ENCODE data around the gene ADRA2C.

DNA sequence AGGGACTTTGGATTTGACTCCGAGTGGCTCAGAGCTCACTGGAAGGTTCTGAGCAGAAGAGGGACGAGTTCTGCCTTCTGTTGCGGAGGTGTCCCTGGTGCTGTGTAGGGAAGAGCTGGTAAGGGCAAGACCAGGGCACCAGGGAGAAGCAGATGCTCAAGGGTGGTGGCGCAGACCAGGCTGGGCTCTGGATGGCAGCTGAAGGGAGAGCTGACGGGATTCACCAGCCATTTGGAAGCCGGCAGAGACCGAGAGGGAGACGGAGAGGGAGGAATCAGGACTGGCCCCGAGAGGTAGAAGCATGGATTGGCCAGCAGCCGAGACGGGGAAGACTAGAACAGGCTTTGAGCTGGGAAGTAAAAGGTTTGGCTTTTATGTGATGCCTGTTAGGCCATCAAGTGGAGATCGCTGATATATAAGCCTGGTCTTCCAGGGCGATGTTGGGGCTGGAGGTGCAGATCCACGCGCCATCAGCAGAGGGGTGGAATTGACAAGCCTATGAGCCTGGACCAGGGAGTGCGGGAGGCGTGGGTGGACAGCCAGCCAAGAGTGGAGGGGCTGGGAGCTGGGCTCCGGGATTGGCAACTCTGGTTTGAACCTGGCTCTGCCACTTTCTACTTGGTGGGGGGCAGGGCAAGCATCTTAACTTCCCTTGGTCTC is 43.4 kb downstream of the ADRA2C start:
- TF ChIP-seq, protein P1, sequence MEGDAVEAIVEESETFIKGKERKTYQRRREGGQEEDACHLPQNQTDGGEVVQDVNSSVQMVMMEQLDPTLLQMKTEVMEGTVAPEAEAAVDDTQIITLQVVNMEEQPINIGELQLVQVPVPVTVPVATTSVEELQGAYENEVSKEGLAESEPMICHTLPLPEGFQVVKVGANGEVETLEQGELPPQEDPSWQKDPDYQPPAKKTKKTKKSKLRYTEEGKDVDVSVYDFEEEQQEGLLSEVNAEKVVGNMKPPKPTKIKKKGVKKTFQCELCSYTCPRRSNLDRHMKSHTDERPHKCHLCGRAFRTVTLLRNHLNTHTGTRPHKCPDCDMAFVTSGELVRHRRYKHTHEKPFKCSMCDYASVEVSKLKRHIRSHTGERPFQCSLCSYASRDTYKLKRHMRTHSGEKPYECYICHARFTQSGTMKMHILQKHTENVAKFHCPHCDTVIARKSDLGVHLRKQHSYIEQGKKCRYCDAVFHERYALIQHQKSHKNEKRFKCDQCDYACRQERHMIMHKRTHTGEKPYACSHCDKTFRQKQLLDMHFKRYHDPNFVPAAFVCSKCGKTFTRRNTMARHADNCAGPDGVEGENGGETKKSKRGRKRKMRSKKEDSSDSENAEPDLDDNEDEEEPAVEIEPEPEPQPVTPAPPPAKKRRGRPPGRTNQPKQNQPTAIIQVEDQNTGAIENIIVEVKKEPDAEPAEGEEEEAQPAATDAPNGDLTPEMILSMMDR (IDR thresholded peaks at IDR 0.05), result no peak
- TF ChIP-seq POLR2A (IDR thresholded peaks at IDR 0.05), result no peak

All from adrenal gland (tissue), 5 donors.